Measurements from ENCODE around the gene TRHDE.

DNA sequence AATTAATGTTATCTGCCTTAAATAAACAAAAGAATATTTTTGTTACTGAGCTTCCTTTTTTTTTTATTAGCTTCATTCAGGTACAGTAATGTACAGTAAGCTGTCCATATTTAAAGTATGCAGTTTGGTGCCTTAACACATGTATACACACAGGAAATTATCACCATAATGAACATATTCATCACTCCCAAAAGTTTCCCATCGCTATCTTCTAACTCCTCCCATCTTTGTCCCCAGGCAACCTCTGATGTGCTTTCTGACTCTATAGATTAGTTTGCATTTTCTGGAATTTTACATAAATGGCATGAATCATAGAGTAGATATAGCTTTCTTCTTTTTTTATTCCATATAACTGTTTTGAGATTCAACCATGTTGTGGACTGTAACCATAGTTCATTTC lies 193.0 kb downstream of the TRHDE start:
- no peak for TF ChIP-seq CTCF (IDR thresholded peaks at IDR 0.05; ENCODE audit: insufficient read depth, low read length, poor library complexity, severe bottlenecking)
- TF ChIP-seq EZH2phosphoT487 (conservative IDR thresholded peaks at IDR 0.05; ENCODE audit: low read length), result no peak

All from SU-DHL-6 (cell line).